ENCODE measurements around the gene C1QC. TPM values are rescaled to one million over a fixed set of nuclear protein-coding genes. Genes with fewer than 3 reads are reported as not detected.
A peak's percentile ranks its signal among the peaks of the same experiment; 100 is the strongest.
"Not testable (repeated sequence)": the region's sequence is repeated elsewhere in the genome, so short reads cannot be mapped to it uniquely, and the experiment has no call there.

The C1QC gene
- total RNA-seq, 1 donor from 2014 or later: not detected

GRCh38 chr1:22646384-22646783 lies 3.0 kb downstream of the C1QC start:
- no peak for DNase-seq (ENCODE audit: low read depth)

DNA sequence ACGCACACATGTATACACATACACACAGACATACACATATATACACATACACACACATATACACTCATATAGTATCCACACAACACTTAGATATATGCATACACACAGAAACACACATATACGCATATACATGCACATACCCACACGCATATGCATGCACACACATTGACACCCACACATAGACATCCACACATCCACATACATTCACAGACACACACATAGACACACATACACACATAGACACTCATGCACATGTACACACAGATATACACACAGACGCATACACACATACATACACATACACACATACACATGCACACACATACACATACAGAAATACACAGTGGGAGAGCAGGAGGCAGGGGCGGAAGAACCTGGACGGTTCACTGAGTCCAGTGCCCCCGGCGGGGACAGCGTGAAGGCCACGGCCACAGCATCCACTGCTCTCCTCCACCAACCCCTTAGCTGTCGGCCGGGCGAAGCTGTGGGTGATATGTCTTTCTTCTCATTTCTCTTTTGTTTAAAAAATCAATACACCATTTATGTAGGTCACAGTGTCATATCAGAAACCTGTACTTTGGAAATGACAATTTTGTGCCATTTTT lies 6.8 kb downstream of the C1QC start:
- no peak for DNase-seq (ENCODE audit: low read depth)

DNA sequence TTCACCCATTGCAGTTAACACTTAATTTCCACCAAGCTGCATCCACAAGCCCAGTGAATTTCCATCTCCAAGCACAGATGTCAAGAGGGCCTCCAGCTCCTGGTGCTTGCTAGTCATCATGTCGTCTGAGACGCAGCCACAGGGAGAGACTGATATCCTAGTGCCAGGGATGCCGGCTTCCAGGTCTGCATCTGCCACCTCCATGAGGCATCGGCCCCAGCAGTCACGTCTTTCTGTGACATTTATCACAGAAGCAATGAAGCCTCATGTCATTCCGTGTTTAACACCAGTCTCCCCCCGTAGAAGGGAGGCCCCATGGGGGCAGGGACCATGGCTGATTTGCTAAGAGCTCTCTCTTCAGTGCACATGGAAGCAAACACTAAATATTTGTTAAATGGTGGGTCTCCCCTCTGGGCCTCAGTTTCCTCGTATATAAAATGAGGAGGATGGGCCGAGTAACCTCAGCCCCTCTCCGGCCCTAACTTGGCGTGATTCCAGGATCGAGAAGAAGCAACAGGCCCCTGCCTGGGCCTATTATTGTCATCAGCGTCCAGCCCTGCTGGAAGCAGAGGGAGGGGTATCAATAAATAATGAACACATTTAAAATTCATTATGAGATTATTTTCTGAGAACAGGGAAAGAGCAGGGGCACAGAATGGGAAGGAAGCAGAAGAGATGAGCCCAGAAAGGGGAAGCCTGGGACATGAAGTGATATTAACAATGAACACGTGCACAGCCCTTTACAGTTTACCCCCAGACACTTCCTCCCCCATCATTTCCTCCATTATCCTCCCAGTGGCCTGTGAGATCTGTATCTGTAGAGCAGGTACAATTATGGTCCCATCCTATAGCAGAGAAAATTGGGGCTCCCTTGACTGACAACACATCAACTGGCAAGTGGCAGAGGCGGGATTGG lies 8.8 kb downstream of the C1QC start:
- no peak for DNase-seq (ENCODE audit: low read depth)

DNA sequence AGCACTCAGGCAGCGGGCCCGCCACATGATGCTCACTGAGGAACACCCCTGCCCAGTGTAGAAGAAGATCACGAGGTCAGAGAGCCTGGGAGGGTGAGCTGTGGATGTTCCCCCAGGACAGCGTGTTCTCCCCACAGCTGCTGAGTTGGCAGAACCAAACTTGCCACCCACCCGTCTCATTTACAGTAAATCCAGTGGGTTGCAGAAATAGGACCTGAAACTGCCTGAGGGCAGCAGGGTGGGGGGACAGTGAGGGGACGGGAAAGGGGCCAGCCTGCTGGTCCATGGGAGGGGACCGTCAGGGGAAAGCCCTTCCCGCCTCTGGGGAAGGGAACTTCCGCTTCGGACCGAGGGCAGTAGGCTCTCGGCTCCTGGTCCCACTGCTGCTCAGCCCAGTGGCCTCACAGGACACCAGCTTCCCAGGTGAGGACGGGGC lies 9.5 kb downstream of the C1QC start, which contains the start of gene C1QB:
Gene C1QB, plus strand, starts transcription at position 356 of the 436 bp plus-strand sequence. CDS start 6,227 bp downstream, outside the sequence.
- DNase-seq (ENCODE audit: low read depth): no peak

GRCh38 chr1:22654692-22655091 lies 11.3 kb downstream of the C1QC start:
- DNase-seq (ENCODE audit: low read depth): no peak

DNA sequence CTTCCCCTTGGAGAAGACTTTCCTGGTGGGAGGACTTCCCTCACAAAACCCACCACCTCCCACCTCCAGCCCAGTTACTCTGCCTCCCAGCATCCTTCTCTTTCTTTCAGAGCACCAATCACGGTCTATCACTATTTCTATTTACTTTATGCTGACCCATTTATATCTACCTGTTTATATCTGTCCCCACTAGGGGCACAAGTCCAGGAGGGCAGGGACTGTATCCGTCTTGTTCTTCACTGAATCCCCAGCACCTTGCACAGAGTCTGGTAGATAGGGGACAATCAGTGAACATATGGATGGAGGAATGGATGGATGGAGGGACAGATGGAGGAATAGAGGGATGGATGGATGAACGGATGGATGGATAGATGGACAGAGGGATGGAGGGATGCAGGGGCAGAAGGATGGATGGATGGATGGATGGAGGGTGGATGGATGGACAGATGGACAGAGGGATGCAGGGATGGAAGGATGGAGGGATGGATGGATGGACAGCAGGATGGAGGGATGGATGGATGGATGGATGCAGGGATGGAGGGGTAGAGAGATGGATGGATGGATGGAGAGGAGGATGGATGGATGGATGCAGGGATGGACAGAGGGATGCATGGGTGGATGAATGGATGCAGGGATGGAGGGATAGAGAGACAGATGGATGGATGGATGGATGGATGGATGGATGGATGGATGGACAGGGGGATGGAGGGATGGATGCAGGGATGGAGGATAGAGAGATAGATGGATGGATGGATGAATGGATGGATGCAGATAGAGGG lies 15.1 kb downstream of the C1QC start:
- DNase-seq (ENCODE audit: low read depth): no peak

- no peak for DNase-seq (ENCODE audit: low read depth)
These were observed 17.3 kb downstream of the C1QC start for GRCh38 chr1:22660716-22661241.

- DNase-seq (ENCODE audit: low read depth): no peak
These were observed 18.4 kb downstream of the C1QC start for GRCh38 chr1:22661880-22662279.

- peak; percentile 21 for DNase-seq (ENCODE audit: low read depth)
These were observed 18.9 kb downstream of the C1QC start for GRCh38 chr1:22662318-22662717.

DNA sequence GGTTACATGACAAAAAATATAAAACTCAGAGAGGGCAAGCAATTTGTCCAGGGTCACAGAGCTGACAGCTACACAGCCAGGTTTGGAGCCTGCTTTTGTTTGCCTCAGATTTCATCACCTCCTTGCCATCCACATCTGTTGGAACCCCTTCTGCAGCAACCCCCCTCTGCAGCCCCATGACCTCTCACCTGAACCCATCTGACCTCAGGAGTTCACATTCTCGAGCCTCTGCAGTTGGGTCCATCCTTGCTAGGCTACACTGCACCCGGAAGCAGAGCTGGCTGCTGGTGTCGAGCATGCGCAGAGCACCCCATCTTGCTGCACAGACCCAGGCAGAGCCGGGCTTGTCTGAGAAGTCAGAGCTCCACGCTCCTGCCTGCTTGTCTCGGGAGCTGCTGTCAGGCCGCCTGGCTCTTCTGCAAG lies 19.6 kb downstream of the C1QC start:
- DNase-seq (ENCODE audit: low read depth): no peak

DNA sequence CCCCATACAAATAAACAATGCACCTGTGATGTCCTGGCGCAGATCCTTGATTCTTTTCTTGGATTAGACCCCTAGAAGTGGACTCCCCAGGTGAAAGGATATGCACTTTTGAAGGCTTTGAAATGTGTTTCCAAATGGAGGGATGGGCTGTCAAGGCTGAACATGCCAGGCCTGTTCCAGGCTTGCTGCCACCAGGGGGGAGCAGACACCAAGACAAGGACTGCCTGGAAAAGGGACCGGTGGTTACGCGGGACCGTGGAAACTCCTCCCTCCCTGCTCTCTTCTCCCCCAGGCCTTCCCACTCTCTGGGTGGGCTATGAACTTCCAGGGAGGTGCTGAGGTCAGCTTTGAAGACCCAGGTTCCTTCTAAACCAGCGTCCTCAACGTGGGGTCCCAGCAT lies 22.3 kb downstream of the C1QC start:
- DNase-seq (ENCODE audit: low read depth): peak; percentile 4

DNA sequence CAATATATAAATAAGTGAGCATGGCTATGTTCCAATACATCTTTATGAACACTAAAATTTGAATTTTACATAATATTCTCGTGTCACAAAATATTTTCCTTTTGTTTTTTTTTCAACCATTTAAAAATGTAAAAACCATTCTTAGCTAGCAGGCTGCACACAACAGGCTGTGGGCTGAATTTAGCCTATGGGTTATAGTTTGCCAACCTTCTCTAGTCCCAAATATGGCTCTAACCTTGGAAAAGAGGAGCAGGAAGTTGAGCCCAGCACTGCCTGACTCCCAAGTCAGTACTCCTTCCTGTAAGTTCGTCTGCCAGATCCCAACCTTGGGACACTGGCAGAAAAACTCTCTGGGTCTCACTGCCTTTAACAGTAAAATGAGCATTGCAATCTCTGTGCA lies 23.0 kb downstream of the C1QC start:
- no peak for DNase-seq (ENCODE audit: low read depth)

GRCh38 chr1:22668840-22669239 lies 25.4 kb downstream of the C1QC start:
- not testable (repeated sequence) for DNase-seq (ENCODE audit: low read depth)

DNA sequence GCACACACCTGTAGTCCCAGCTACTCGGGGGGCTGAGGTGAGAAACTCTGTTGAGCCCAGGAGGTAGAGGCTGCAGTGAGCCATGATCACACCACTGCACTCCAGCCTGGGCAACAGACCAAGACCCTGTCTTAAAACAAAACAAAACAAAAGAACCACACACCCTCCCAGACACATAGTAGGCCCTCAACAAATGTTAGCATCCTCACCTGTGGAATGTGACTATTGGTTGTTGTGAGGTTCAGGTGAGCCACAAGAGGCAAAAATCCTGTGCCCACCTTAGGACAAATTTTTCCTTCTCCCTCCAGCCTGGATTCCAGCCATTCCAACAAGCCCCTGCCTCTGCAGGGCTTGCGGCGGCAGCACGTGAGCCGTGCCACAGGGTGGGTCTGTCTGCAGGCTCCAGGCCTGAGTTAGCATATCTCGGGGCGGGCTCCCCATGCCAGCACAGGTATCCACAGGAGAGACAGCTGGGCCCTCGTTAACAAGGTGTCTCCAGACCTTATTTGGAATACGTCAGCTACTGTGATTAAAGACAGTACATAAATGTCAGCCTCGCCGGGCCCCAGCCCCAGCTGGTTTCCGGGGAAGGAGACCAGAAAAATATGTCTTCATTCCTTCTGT lies 27.0 kb downstream of the C1QC start:
- DNase-seq (ENCODE audit: low read depth): no peak

GRCh38 chr1:22671999-22672398 lies 28.6 kb downstream of the C1QC start:
- DNase-seq (ENCODE audit: low read depth): no peak

- DNase-seq (ENCODE audit: low read depth): peak; percentile 68
These were observed 30.3 kb downstream of the C1QC start for GRCh38 chr1:22673486-22674409.

DNA sequence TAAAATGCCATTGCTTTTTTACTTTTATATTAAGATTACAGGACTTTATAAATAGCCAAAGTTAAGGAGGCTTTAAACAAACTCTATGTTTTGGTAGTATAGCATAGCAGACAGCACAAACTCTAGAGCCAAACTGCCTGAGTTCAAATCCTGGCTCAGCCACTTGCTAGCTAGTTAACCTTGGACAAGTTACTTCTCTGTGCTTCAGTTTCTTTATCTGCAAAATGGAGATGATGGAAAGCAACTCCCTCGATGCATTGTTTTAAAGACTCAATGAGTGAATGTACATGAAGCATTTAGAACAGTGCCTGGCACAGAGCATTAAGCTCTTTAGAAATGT lies 30.9 kb downstream of the C1QC start:
- DNase-seq (ENCODE audit: low read depth): no peak

- DNase-seq (ENCODE audit: low read depth): not testable (repeated sequence)
These were observed 32.7 kb downstream of the C1QC start for GRCh38 chr1:22676151-22676550.

DNA sequence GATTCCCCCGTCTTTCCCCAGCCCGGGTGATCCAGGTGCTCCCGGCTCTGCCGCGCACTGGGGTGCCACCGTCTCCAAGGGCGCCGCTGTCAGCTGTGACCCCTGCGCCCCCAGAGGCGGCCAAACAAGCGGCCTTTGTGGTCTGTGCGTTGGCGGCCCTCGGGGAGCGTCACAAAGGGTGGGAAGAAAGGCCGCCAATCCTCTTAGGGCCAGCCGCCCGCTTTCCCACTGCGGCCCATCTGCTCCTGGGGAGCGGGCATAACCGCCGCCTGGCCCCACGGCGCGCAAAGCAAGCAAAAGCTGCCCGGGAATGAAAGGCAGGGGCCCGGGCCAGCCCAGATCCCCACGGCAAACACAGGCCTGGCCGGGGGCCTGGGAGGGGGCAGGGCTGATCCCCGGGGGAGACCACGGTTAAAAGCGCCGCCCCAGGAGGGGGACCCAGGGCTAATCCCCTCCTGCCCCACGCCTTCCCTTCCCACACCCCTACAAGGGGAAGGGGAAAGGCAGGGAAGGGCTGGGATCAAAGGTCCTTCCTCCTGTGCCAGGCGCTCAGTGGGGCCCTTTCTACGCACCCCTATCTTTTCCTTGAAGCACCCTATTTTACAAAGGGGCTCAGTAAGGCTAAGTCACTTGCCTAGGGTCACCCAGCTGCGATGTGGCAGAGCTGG lies 33.6 kb downstream of the C1QC start:
- DNase-seq (ENCODE audit: low read depth): no peak

Data from myocyte (in vitro differentiated cells).